GM12875 (cell line): Measurements from ENCODE around the gene SUPT20H.

Experiments
- H3K4me3 ChIP-seq: one replicate; pipeline ENCODE4 v1.5.1; 2011; ENCODE audit warnings: low read depth, low read length, control low read depth
- CTCF ChIP-seq: IDR thresholded peaks from 2 replicates; pipeline ENCODE4 v1.5.1; 2011; ENCODE audit warnings: low read depth, mild to moderate bottlenecking, control low read depth, inconsistent platforms, low read length, moderate library complexity, borderline replicate concordance; ENCODE audit not compliant: insufficient read depth

The SUPT20H gene

GRCh38 chr13:36986462-36987240, 72.8 kb downstream of the SUPT20H start:
- no peak overlapping the region for H3K4me3 ChIP-seq

DNA sequence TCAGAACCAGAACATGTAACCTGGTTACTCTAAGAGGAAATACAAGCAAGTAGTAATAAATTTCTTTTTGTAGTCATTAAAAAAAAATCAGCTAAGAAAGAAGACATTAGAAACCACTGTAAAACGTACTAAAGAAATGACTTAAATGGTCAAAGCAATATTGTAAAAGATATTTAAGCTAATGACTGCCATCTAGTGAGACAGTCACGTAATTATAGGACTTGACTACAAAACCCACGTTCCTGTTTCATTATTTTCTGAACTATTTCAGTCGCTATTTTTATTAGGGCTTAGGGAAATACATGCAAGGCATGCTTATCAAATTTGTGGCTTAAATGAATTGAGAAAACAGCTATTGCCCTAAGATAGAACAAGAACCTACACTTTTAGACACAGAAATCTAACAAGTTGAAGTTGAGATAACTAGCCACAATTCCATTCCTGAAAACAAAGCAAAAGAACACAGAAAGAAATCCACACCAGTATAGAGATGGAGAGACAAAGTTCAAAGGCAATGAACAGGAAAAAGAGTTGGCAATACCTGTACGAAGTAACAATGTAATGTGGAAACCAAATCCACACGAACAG, 78.2 kb downstream of the SUPT20H start:
- TF ChIP-seq CTCF = no peak
- H3K4me3 ChIP-seq = no peak overlapping the region

More at GRCh38 chr13:36986462-36987240, 72.8 kb downstream of the SUPT20H start:
- TF ChIP-seq CTCF = no peak

- no peak overlapping the region for H3K4me3 ChIP-seq
- no peak for TF ChIP-seq CTCF
Observed at GRCh38 chr13:36979361-36980050, 80.0 kb downstream of the SUPT20H start.

GRCh38 chr13:36975172-36975571, 84.3 kb downstream of the SUPT20H start:
- TF ChIP-seq CTCF = no peak
- no peak overlapping the region for H3K4me3 ChIP-seq

- H3K4me3 ChIP-seq = no peak overlapping the region
- TF ChIP-seq CTCF = no peak
Observed at GRCh38 chr13:36973621-36974295, 85.7 kb downstream of the SUPT20H start.

DNA sequence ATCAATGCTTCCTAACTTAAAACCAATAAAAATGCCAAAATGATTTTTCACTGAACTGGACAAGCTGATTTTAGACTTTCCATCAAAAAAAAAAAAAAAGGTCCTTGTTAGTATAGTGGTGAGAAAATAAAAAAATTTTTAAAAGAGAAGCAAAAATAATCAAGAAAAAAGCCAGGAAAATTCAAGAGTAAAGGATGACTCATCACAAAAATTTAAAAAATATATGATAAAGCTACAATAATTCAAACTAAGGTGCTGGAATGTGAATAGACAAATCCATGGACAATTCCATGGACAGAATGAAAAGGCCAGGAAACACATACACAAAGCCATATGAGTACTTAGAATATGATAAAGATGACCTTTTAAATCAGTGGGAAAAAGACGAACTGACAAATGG, 86.5 kb downstream of the SUPT20H start:
- no peak overlapping the region for H3K4me3 ChIP-seq
- TF ChIP-seq CTCF = no peak

DNA sequence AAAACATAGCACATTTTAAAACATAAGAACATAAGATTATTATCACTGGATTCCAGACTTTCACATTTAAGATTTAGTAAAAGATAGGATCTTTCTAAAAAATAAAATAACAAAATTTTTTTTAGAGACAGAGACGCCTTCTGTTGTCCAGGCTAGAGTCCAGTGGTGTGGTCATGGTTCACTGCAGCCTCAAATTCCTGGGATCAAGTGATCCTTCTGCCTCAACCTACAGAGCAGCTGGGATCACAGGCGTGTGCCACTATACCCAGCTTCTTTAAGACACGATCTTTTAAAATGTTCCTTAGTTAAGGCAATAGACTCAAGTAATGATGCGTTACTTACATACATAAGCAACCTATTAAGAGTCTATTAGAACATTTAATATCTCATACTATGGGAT, 93.1 kb downstream of the SUPT20H start:
- no peak overlapping the region for H3K4me3 ChIP-seq
- TF ChIP-seq CTCF = no peak
